GM18526 (cell line): ENCODE measurements around the gene GDPD5.

Experiments
- POLR2A ChIP-seq: IDR thresholded peaks from 3 replicates; pipeline ENCODE4 v1.6.1; 2011; ENCODE audit not compliant: insufficient read length; ENCODE audit errors: extremely low read depth

The GDPD5 gene

DNA sequence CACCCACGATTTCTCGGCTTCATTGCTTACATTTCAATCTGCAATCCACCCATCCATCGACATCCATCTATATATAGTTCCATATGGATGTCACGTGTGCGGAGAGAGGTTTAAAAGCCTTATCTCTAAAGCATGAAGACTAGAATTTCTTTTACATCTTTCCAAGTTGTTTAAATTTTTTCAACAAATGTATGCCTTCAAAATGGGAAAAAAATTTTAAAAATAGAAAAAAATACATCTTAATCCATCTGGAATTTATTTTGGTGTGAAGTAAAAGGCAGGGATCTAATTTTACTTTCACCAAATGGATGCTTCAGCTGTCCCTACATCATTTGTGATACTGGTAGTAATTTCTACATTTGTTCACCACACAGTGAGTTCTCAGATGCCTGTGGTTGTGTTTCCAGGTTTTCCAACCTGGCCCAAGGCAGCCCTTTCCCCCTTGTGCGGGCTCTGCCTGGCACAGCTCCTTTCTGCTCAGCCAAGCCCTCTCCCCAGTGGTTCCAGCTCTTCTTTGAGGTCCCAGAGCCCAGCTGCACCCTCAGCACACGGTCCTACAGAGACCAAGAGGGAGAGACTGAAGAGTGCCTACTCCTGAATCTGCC is 55.2 kb downstream of the GDPD5 start:
- TF ChIP-seq POLR2A: no peak

DNA sequence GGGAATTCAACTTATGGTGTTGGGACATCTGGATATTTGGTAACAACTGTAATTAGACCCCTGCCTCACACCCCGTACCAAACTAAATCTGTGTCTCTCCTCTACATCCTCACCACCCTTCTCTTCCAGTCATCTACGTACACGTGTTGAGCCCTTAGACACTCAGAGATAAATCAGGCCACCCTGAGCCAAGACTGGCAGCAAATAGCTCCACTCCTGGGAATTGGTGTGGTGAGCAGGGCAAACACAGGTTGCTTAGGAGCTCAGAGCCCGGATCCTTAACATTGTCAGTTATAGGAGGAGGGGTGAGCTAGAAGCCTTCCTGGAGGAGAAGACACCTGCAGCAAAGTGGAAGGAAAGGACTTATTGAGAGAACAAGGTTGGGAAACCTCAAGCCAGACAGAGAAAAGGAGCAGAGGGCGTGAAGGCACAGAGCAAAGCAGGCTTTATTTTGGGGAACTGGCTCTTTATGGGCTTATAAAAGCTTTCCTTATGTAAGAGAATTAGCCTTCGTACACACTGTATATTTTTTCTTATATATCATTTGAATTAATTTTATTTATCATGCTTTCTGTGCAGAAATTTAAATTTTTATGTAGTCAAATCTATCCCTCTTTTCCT is 55.8 kb downstream of the GDPD5 start:
- no peak for TF ChIP-seq POLR2A

DNA sequence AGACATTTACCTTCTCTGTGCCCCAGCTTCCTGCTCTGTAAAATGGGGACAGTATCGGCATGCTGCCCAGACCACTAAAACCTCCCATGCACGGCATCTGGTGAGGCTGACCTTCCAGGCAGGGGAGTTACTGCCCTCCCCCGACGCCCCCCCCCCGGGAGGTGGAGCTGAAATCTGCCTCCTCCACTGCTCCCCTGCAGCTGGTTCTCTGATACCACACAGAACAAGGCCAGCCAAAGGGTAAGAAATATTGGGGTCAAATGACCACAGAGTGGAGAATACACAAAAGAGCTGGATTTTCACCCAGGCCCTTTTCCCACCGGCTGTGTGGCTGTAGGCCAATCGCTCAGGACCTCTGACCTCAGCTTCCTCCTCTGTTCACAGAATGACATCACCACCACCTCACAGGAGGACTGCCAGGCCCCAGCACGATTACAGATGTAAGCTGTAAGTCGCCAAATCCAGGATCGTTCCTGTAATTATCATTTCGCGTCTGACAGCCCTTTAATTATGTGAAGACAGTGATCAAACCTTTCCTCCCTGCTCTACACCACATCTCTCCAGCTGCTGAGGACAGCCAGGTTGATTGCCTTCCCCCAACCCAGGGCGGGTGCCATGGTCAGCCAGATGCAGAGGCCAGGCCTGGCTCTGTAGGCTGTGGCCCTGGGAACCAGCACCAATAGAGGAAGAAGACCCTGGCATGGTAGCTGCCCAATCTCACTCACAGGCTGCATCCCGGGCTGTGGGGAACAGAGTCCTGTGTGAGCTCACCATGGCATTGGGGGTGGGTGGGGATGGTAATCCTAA is 57.0 kb downstream of the GDPD5 start:
- no peak for TF ChIP-seq POLR2A

DNA sequence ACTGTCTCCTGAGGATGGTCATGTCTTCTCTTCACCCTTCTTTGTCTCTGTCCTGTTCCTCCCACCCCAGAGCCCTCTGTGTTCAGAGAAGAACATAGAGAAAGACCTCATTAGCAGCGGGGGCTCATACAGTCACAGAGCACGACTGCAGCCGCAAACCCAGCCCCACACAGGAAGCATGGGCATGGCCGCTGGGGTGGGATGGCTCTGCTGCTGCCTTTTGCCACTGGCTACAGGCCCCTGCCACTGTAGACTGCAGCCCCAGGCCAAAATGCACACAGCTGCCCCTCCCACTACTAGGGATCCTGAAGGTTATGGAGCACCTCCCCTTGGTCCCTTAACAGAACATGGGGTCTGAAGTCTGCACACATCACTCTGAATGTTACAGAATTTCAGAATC is 57.9 kb downstream of the GDPD5 start:
- TF ChIP-seq POLR2A: no peak

DNA sequence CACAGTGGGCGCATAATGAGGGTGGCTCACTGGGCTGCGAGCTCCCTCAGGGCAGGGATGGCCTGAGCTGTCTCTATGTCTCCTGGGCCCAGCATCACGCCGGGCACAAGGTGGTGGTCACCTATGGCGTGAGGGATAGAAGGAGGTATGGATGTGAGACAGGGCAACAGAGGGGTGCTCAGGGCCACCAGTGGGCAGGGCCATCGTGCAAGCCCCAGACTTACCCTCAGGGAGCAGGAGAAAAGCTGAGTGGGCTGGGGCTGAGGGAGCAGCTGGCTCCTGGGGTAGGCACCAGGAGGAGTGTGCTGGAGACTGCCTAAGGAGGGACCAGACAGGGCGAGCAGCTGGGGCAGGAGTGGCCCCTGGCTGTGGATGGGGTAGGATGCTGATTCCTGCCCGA is 58.4 kb downstream of the GDPD5 start:
- TF ChIP-seq POLR2A: no peak

DNA sequence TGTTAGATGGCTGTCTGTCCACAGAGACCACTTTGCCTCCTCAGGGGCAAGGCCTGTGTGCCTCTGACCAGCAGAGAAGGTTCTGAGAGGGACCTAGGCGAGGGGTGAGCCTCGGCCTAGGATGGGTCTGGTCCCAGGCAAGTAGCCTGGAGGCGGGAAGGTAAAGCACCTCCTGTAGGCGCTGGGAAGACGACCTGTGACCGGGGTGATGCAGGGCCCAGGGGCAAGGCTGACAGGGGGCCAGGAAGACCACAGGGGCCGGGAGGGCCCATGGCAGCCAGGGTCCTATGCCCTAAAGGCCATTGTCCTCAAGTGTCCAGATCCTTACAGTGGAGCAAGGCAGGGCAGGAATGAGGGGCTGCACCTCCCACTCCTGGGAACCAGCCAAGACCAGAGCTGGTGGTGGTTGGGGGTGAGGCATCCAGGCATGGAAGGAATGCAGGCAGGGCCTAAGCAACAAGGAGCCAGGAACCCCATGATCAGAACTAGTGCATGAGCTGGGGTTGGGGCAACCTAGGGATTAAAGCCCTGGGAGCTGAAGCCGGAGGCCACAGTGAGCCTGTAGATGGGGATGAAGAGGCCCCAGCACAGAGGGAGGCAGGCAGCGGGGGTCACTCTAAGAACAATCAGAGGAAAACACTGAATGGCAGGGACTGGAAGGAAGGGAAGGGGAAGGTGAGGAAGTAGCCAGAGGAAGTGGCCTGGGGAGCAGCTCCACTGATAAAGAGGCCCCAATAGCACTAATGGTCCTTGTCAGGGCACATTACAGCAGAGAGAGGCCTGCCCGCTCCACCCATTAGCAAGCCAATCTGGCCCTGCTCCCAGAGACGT is 59.8 kb downstream of the GDPD5 start:
- no peak for TF ChIP-seq POLR2A

DNA sequence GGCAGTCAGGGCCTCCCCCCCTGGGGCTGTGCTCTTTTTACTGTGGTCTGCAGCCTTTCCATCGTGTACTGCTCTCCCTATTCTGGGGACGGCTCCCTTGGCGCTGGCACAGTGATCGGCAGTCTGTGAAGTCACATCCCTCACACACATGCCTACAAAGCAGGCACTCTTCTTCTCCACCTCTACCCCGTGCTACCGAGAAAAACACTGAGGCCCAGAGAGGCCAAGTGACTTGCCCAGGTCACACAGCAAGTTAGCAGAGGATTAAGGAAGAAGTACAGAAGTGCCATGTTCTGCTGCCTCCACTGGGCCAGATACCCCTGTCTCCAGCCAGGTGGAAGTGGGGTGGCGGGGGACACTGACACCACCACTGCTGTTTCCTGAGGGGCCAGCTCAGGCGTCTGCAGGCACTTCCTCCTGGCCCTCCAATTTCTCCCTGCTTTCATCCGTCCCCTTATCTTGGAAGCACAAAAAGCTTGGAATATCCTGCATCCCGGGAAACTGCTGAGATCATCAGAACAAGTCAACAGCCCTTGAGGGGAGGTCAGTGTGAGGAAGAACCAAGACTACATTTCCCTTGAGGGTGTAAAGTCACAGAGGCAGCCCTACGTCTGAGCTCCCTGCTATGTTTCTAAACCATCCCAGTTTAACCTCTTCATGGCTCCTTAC is 62.5 kb downstream of the GDPD5 start:
- no peak for TF ChIP-seq POLR2A

DNA sequence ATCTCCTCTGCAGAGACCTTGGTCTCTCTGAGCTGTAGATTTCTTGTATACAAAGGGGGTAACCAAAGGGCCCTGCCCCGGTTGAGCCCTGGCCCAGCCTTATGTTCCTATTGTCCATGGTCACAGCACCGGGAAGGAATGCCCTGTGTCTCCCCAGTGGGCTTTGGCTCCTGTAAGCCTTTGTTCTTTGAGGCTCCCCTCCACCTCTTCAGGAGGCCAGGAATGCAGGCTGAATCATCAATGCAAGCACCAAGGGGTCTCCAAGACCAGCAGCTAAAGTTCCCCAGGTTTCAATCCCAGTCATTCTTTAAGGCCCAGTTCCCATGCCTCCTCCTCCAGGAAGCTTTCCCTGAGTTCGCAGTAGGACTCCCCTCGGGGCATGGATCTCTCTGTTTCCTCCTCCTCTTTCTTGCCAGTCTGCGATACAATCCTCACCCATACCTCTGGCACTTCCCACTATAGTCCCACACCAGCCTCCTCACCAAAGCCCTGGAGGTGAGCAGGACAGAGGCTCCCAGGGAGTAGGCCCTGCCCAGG is 63.6 kb downstream of the GDPD5 start:
- no peak for TF ChIP-seq POLR2A

DNA sequence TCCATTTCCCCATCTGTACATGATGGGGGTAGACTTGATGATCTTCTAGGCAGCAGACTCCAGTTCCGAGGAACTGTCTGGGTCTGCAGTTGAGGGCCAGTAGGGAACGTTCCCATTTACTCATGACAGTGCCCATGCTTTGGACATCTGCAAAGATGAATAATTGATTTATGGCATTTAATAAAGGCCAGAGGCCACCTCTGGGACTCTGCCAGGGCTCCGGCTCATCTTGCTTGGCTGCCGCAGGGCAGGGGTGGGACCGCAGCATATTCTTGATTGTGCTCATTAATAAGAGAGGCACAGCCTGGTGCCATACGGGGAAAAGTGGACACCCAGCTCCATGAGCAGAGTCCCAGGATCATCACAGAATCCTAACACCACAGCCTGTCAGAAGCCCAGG is 64.6 kb downstream of the GDPD5 start:
- no peak for TF ChIP-seq POLR2A

DNA sequence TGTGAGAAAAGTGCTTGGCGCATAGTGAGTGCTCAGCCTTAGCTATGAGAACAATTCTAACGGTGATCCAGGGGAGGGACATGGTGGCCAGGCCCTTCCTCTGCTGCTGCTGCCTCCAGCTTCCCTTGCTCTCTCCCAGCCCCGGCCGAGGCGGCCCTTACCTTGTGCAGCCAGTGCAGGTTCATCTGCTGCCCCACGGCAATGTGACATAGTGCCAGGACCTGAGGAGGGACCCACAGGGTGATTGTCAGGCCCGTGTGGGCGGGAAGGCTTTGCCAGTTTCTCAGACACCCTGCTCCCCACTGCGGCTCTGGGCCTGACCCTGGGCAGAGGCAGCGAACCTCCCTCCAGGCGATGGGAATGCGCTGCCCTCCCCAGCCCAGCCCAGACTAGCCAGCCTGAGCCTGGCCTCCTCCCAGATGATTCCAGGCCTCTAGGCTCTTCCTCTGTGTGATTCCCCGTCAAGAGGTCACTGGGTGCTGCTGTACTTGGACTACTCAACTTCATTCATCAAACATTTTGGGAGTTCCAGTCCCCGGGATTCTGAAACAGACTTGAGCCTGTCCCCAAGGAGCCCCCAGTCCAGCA is 69.1 kb downstream of the GDPD5 start:
- no peak for TF ChIP-seq POLR2A

DNA sequence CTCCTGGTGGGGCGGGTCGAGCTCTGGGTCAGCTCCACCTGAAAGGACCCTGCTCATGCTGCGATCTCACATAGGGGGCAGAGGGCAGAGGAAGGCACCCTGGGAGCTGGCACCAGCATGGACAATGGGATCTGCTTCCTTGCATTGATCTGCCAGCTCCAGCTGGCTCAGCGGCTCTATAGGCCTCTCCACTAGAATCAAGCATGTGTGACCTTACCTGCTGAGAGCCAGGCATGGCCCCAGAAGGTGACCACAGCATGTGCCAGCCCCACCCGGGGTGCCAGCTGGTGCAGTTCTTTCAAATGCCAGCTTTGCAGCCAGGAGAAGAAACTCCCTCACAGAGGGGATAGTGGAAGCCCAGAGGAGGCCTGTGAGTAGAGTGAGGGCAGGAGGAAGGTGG is 70.8 kb downstream of the GDPD5 start:
- TF ChIP-seq POLR2A: no peak

DNA sequence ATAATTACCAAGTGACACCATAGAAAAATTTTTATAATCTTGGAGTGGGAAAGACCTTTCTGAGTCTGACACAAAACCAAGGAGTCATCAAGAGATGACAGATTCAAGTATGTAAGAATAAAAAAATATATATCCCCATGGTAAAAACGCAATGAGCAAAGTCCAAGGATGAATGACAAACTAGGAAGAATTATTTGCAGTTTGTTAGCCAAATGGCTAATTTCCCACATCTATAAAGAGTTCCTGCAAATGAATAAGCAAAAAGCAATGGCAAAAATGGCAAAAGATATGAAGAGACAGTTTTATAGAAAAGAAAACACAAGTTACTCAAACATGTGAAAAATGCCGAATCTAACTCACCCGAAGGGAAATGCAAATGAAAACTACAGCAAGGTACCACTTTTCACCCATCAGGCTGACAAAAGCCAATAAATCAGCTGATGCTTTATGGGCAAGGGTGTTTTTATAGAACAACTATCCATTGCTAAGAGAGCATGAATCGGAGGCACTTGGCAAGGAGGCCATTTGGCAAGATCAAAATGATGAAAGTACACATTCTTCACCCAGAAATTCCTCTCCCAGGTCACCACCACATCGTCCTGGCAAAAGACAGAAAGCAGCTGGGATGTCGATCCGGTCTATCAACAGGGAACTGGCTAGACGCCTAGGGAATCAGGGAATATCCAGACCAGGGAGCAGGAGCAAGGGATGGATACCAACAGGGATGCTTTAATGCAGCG is 71.7 kb downstream of the GDPD5 start:
- TF ChIP-seq POLR2A: no peak
